Right lobe of liver (tissue), 4 donors: ENCODE measurements around the gene APBB2.

Source experiments
- POLR2A ChIP-seq: fragments of 450-650 bp; IDR thresholded peaks from one replicate; pipeline ENCODE4 v1.6.1; 2017; ENCODE audit warnings: antibody characterized with exemption, mild to moderate bottlenecking
- TF ChIP-seq, protein P1 (sequence below), 4 donors: fragments of 200-600 bp in 3 of 4; fragments of 450-650 bp in 1 of 4; IDR thresholded peaks; one replicate each; pipeline versions ENCODE4 v1.5.1 to v1.8.0; 2016 to 2022; ENCODE audit warnings: antibody characterized with exemption in 4 of 4, mild to moderate bottlenecking in 2 of 4
- donor health status: DM: no; HTN: no; CAD: no.
- donor health status: DM: no; HTN: no; CAD: no.
- donor health status: DM: no; HTN: yes; CAD: no.

DNA sequence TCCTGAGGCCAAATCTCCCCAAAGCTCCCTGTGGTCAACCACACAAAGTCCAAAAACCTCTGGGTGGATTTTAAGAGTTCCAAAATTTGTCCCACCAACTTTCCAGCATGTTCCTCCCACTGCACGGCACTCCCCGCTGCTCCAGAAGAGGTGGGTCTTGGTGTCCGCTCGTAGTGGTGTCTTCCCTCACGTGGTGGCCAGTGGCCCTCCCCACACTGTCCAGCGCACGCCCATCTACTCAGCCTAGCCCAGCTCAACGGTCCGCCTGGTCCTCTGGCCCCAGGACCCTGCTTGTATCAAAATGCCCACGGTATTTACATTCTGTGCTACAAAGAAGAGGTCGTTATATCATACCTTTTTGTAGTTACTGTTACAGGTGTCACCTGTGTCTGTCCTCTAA lies 381.1 kb downstream of the APBB2 start:
- TF ChIP-seq, protein P1, sequence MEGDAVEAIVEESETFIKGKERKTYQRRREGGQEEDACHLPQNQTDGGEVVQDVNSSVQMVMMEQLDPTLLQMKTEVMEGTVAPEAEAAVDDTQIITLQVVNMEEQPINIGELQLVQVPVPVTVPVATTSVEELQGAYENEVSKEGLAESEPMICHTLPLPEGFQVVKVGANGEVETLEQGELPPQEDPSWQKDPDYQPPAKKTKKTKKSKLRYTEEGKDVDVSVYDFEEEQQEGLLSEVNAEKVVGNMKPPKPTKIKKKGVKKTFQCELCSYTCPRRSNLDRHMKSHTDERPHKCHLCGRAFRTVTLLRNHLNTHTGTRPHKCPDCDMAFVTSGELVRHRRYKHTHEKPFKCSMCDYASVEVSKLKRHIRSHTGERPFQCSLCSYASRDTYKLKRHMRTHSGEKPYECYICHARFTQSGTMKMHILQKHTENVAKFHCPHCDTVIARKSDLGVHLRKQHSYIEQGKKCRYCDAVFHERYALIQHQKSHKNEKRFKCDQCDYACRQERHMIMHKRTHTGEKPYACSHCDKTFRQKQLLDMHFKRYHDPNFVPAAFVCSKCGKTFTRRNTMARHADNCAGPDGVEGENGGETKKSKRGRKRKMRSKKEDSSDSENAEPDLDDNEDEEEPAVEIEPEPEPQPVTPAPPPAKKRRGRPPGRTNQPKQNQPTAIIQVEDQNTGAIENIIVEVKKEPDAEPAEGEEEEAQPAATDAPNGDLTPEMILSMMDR (IDR thresholded peaks at IDR 0.05) = no peak
- no peak for TF ChIP-seq POLR2A
